Naive thymus-derived CD4-positive, alpha-beta T cell (primary cell): Measurements from ENCODE around the gene SLCO3A1. TPM values are rescaled to one million over a fixed set of nuclear protein-coding genes. Genes with fewer than 3 reads are reported as not detected.

Source experiments
- ATAC-seq: fragments of 150-1000 bp; cut with Tn5 transposase; 2 replicates; pipeline ENCODE4 v1.10.0; 2021; ENCODE audit warnings: mild to moderate bottlenecking, moderate library complexity
- CTCF ChIA-PET: fragments of 350-600 bp; sonication (Branson Sonifier 250); formaldehyde crosslinking; loops from one replicate; lab custom pipeline; 2021; ENCODE audit warnings: antibody characterized with exemption; lab: Charles Lee
- POLR2A ChIA-PET: fragments of 350-600 bp; sonication (Branson Sonifier 250); formaldehyde crosslinking; loops from one replicate; lab custom pipeline; 2021; ENCODE audit warnings: antibody characterized with exemption, inconsistent platforms; lab: Charles Lee
- DNase-seq, 9 donors: peaks; one replicate each; pipeline versions ENCODE4 v3.0.0 to v3.0.0-alpha.2; 2020 to 2022; ENCODE audit warnings: mixed read lengths in 1 of 9
- H3K27ac ChIP-seq: one replicate; pipeline ENCODE4 v1.7.0; 2013; ENCODE audit warnings: mild to moderate bottlenecking, low read depth, low read length, moderate library complexity
- H3K27me3 ChIP-seq, 2 donors: one replicate each; pipeline ENCODE4 v1.7.0; 2013; ENCODE audit warnings: low read length in 2 of 2, mild to moderate bottlenecking in 2 of 2, moderate library complexity in 2 of 2; ENCODE audit not compliant: control insufficient read depth in 2 of 2, insufficient read depth in 2 of 2
- H3K36me3 ChIP-seq, 3 experiments: 1 replicate in 2 of 3; 2 replicates in 1 of 3; pipeline ENCODE4 v1.7.0; 2013; ENCODE audit warnings: low read length in 3 of 3, mild to moderate bottlenecking in 3 of 3, moderate library complexity in 1 of 3; ENCODE audit not compliant: insufficient read depth in 3 of 3, control insufficient read depth in 2 of 3
- H3K4me1 ChIP-seq, 2 donors: one replicate each; pipeline ENCODE4 v1.7.0; 2013; ENCODE audit warnings: low read length in 2 of 2, mild to moderate bottlenecking in 2 of 2, moderate library complexity in 1 of 2; ENCODE audit not compliant: control insufficient read depth in 2 of 2, insufficient read depth in 2 of 2
- H3K4me3 ChIP-seq: 2 replicates; pipeline ENCODE4 v1.7.0; 2013; ENCODE audit warnings: mild to moderate bottlenecking, low read length
- H3K9me3 ChIP-seq, 3 experiments: 1 replicate in 2 of 3; 2 replicates in 1 of 3; pipeline ENCODE4 v1.7.0; 2013; ENCODE audit warnings: low read length in 3 of 3; ENCODE audit not compliant: control insufficient read depth in 2 of 3
- H3K27ac Mint-ChIP-seq, 9 donors: one replicate each; pipeline ENCODE4 v1.8.0; 2020 to 2022; ENCODE audit warnings: mixed read lengths in 9 of 9, mild to moderate bottlenecking in 8 of 9, moderate library complexity in 5 of 9, inconsistent platforms in 2 of 9
- H3K27me3 Mint-ChIP-seq, 5 donors: one replicate each; pipeline ENCODE4 v1.8.0; 2021 to 2022; ENCODE audit warnings: mixed read lengths in 5 of 5, mild to moderate bottlenecking in 1 of 5
- H3K36me3 Mint-ChIP-seq, 5 donors: one replicate each; pipeline ENCODE4 v1.8.0; 2020 to 2022; ENCODE audit warnings: mixed read lengths in 5 of 5, mild to moderate bottlenecking in 3 of 5, inconsistent platforms in 1 of 5
- H3K4me1 Mint-ChIP-seq, 7 donors: one replicate each; pipeline ENCODE4 v1.8.0; 2020 to 2022; ENCODE audit warnings: mixed read lengths in 7 of 7, mild to moderate bottlenecking in 3 of 7, inconsistent platforms in 1 of 7
- H3K4me3 Mint-ChIP-seq, 10 donors: one replicate each; pipeline ENCODE4 v1.8.0; 2020 to 2022; ENCODE audit warnings: mild to moderate bottlenecking in 10 of 10, mixed read lengths in 10 of 10, moderate library complexity in 6 of 10, inconsistent platforms in 2 of 10
- H3K9me3 Mint-ChIP-seq, 11 donors: one replicate each; pipeline ENCODE4 v1.8.0; 2020 to 2022; ENCODE audit warnings: mixed read lengths in 11 of 11, mild to moderate bottlenecking in 4 of 11, inconsistent platforms in 1 of 11, moderate library complexity in 1 of 11
- intact Hi-C, 2 donors: fragments of 100-400 bp; cut with micrococcal nuclease; formaldehyde crosslinking; loops; one replicate each; pipeline ENCODE4 v1.15.1; 2023
- polyA plus RNA-seq, 2 donors: library from polyadenylated mRNA; unstranded; fragments of 300-500 nt; fragmentation: Illumina TruSeq; gene quantifications; one replicate each; pipeline ENCODE4 v1.2.3, GENCODE V29; 2021
- total RNA-seq, 6 experiments: library from RNA in 5 of 6; stranded (reverse) in 5 of 6; gene quantifications; 1 replicate in 5 of 6; 2 replicates in 1 of 6; pipeline ENCODE4 v1.2.3 and lab custom pipeline; 2021 to 2026

The SLCO3A1 gene
- total and polyA plus RNA-seq, 7 experiments from 2014 or later = 15.4 to 69.1 (median 24.3) TPM

GRCh38 chr15:92023965-92024364 is 170.5 kb downstream of the SLCO3A1 start:
- peaks cover 0 to 12% (median 0%) of the 10 kb centered on the region in 5 donors for H3K36me3 Mint-ChIP-seq
- H3K4me3 ChIP-seq = no peak overlapping the region
- peaks cover 0 to 19% of the 10 kb centered on the region in 2 donors for H3K4me1 ChIP-seq
- ATAC-seq (no peak), DNase-seq (no peak)
- intact Hi-C loops = no loop called here
- no peaks in the 10 kb centered on the region for H3K36me3 ChIP-seq
- no peaks in the 10 kb centered on the region for H3K9me3 ChIP-seq
- no peak overlapping the region for H3K4me3 Mint-ChIP-seq
- H3K27me3 ChIP-seq = no peaks in the 10 kb centered on the region
- no peaks in the 10 kb centered on the region for H3K27me3 Mint-ChIP-seq
- CTCF ChIA-PET = no interaction called here
- H3K4me1 Mint-ChIP-seq = peaks cover 0 to 46% (median 19%) of the 10 kb centered on the region in 7 donors
- H3K27ac Mint-ChIP-seq = no peak overlapping the region
- no peak overlapping the region for H3K27ac ChIP-seq
- peaks cover 0 to 5% (median 0%) of the 10 kb centered on the region in 11 donors for H3K9me3 Mint-ChIP-seq
- POLR2A ChIA-PET = interaction anchor here (0.7 kb wide), 1 partner anchor 56 kb away, joined by 3 read pairs; no protein-coding TSS in a partner anchor

- CTCF ChIA-PET = interaction anchor here (0.6 kb wide), 1 partner anchor 57 kb away, joined by 3 read pairs; no protein-coding TSS in a partner anchor
- Mint-ChIP-seq H3K27me3 (no peaks in the 10 kb centered on the region), H3K27ac (no peak overlapping the region)
These were observed 172.3 kb downstream of the SLCO3A1 start for GRCh38 chr15:92025706-92026270.

GRCh38 chr15:92028389-92028724 is 174.8 kb downstream of the SLCO3A1 start:
- H3K27me3 ChIP-seq = no peaks in the 10 kb centered on the region
- intact Hi-C loops = no loop called here
- H3K4me3 Mint-ChIP-seq = no peak overlapping the region
- H3K36me3 ChIP-seq = no peaks in the 10 kb centered on the region
- H3K4me1 ChIP-seq = no peaks in the 10 kb centered on the region
- peaks cover 0 to 16% (median 0%) of the 10 kb centered on the region in 5 donors for H3K36me3 Mint-ChIP-seq
- peaks cover 0 to 5% (median 0%) of the 10 kb centered on the region in 11 donors for H3K9me3 Mint-ChIP-seq
- no peaks in the 10 kb centered on the region for H3K9me3 ChIP-seq
- ChIA-PET POLR2A (no interaction called here), CTCF (no interaction called here)
- H3K27ac Mint-ChIP-seq = no peak overlapping the region
- ATAC-seq (no peak), DNase-seq (no peak)
- H3K27ac ChIP-seq = no peak overlapping the region
- H3K27me3 Mint-ChIP-seq = no peaks in the 10 kb centered on the region
- no peak overlapping the region for H3K4me3 ChIP-seq
- peaks cover 0 to 37% (median 19%) of the 10 kb centered on the region in 7 donors for H3K4me1 Mint-ChIP-seq

More at GRCh38 chr15:92025706-92026270, 172.3 kb downstream of the SLCO3A1 start:
- H3K27me3 ChIP-seq = no peaks in the 10 kb centered on the region
- DNase-seq = no peak
- POLR2A ChIA-PET = interaction anchor here (0.7 kb wide), 1 partner anchor 291 kb away, joined by 5 read pairs; no protein-coding TSS in a partner anchor
- H3K36me3 Mint-ChIP-seq = peaks cover 0 to 12% (median 0%) of the 10 kb centered on the region in 5 donors
- intact Hi-C loops = no loop called here
- H3K9me3 Mint-ChIP-seq = peaks cover 0 to 5% (median 0%) of the 10 kb centered on the region in 11 donors
- no peak overlapping the region for H3K27ac ChIP-seq
- no peaks in the 10 kb centered on the region for H3K9me3 ChIP-seq
- peaks cover 0 to 34% (median 14%) of the 10 kb centered on the region in 7 donors for H3K4me1 Mint-ChIP-seq
- H3K36me3 ChIP-seq = no peaks in the 10 kb centered on the region
- H3K4me1 ChIP-seq = peaks cover 0 to 6% of the 10 kb centered on the region in 2 donors
- no peak overlapping the region for H3K4me3 ChIP-seq
- H3K4me3 Mint-ChIP-seq = no peak overlapping the region
- no peak for ATAC-seq

- Histone ChIP-seq H3K9me3 (no peaks in the 10 kb centered on the region), H3K4me3 (no peak overlapping the region), H3K27me3 (no peaks in the 10 kb centered on the region), H3K27ac (no peak overlapping the region), H3K36me3 (no peaks in the 10 kb centered on the region), H3K4me1 (no peaks in the 10 kb centered on the region)
- CTCF ChIA-PET = no interaction called here
- ATAC-seq = no peak
- Mint-ChIP-seq H3K9me3 (peaks cover 0 to 5% (median 0%) of the 10 kb centered on the region in 11 donors), H3K36me3 (peaks cover 0 to 17% (median 0%) of the 10 kb centered on the region in 5 donors), H3K4me1 (peaks cover 0 to 47% (median 27%) of the 10 kb centered on the region in 7 donors), H3K27me3 (no peaks in the 10 kb centered on the region), H3K27ac (no peak overlapping the region), H3K4me3 (no peak overlapping the region)
- intact Hi-C loops = no loop called here
- DNase-seq = no peak
- POLR2A ChIA-PET = no interaction called here
These were observed 176.3 kb downstream of the SLCO3A1 start for GRCh38 chr15:92029767-92030166.

- peaks cover 0 to 22% (median 0%) of the 10 kb centered on the region in 5 donors for H3K36me3 Mint-ChIP-seq
- peaks cover 0 to 40% (median 23%) of the 10 kb centered on the region in 7 donors for H3K4me1 Mint-ChIP-seq
- Histone ChIP-seq H3K36me3 (no peaks in the 10 kb centered on the region), H3K27me3 (no peaks in the 10 kb centered on the region), H3K4me1 (no peaks in the 10 kb centered on the region), H3K27ac (no peak overlapping the region), H3K4me3 (no peak overlapping the region), H3K9me3 (no peaks in the 10 kb centered on the region)
- H3K27me3 Mint-ChIP-seq = no peaks in the 10 kb centered on the region
- DNase-seq (no peak), ATAC-seq (peak; percentile 32)
- H3K4me3 Mint-ChIP-seq = no peak overlapping the region
- ChIA-PET POLR2A (no interaction called here), CTCF (no interaction called here)
- H3K27ac Mint-ChIP-seq = no peak overlapping the region
- intact Hi-C loops = no loop called here
- peaks cover 0 to 14% (median 0%) of the 10 kb centered on the region in 11 donors for H3K9me3 Mint-ChIP-seq
These were observed 179.8 kb downstream of the SLCO3A1 start for GRCh38 chr15:92033314-92033713.

- intact Hi-C loops = no loop called here
- ATAC-seq = no peak
- Mint-ChIP-seq H3K27ac (no peak overlapping the region), H3K36me3 (peaks cover 0 to 22% (median 0%) of the 10 kb centered on the region in 5 donors), H3K4me3 (no peak overlapping the region), H3K27me3 (no peaks in the 10 kb centered on the region), H3K9me3 (peaks cover 0 to 18% (median 0%) of the 10 kb centered on the region in 11 donors), H3K4me1 (peaks cover 0 to 40% (median 23%) of the 10 kb centered on the region in 7 donors)
- no peaks in the 10 kb centered on the region for H3K36me3 ChIP-seq
- no peaks in the 10 kb centered on the region for H3K4me1 ChIP-seq
- H3K4me3 ChIP-seq = no peak overlapping the region
- H3K27me3 ChIP-seq = no peaks in the 10 kb centered on the region
- no peak overlapping the region for H3K27ac ChIP-seq
- POLR2A ChIA-PET = no interaction called here
- CTCF ChIA-PET = no interaction called here
- H3K9me3 ChIP-seq = no peaks in the 10 kb centered on the region
- DNase-seq = no peak
These were observed 180.2 kb downstream of the SLCO3A1 start for GRCh38 chr15:92033723-92034122.

- no peak overlapping the region for H3K4me3 Mint-ChIP-seq
- POLR2A ChIA-PET = no interaction called here
- peaks cover 0 to 44% (median 23%) of the 10 kb centered on the region in 7 donors for H3K4me1 Mint-ChIP-seq
- H3K9me3 Mint-ChIP-seq = peaks cover 0 to 23% (median 3%) of the 10 kb centered on the region in 11 donors
- H3K36me3 Mint-ChIP-seq = peaks cover 0 to 22% (median 0%) of the 10 kb centered on the region in 5 donors
- CTCF ChIA-PET = no interaction called here
- Histone ChIP-seq H3K36me3 (no peaks in the 10 kb centered on the region), H3K4me1 (no peaks in the 10 kb centered on the region), H3K27me3 (no peaks in the 10 kb centered on the region), H3K4me3 (no peak overlapping the region), H3K27ac (no peak overlapping the region), H3K9me3 (no peaks in the 10 kb centered on the region)
- intact Hi-C loops = no loop called here
- H3K27me3 Mint-ChIP-seq = no peaks in the 10 kb centered on the region
- no peak for DNase-seq
- no peak for ATAC-seq
- no peak overlapping the region for H3K27ac Mint-ChIP-seq
These were observed 180.7 kb downstream of the SLCO3A1 start for GRCh38 chr15:92034227-92034626.
